GM19240 (cell line): ENCODE measurements around the gene HABP4.

ENCODE experiments used
- DNase-seq: peaks from one replicate; pipeline ENCODE4 v3.0.0; 2011; ENCODE audit warnings: low spot score; ENCODE audit not compliant: insufficient read length

HABP4 gene

DNA sequence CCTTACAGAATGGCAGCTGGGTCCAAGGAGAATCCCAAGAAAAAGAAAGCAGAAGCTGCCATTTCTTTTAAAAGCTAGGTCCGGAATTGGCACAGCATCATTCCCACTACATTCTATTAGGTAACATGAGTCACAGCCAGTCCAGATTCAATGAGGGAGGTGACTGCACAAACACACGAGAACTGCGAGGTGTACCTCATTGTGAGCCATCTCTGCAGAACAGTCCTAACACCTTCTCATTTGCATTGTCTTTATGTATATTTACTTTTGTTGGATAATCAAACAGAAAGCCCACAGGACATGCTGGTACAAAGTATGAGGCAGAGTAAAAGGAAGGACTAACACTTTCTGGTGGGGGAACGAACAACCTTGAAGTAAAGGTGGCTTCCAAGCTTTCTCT, 14.6 kb upstream of the HABP4 start:
- DNase-seq = no peak

DNA sequence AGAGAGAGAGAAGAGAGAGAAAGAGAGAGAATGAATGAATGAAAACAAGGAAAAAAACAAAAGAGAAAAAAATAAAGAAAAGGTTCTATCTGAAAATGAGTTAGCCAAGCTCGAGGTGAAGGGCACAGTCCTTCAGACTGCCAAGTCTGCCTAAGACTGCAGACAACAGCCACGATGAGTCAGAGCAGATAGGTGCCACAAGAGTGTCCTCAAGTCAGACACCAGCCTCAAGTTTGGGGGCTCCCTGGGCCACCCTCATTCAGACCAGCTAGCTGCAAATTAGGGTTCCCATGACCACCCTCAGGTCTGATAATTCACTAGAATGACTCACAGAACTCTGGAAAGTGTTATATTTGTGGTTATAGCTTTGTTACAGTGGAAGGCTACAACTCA, 13.9 kb upstream of the HABP4 start:
- no peak for DNase-seq

DNA sequence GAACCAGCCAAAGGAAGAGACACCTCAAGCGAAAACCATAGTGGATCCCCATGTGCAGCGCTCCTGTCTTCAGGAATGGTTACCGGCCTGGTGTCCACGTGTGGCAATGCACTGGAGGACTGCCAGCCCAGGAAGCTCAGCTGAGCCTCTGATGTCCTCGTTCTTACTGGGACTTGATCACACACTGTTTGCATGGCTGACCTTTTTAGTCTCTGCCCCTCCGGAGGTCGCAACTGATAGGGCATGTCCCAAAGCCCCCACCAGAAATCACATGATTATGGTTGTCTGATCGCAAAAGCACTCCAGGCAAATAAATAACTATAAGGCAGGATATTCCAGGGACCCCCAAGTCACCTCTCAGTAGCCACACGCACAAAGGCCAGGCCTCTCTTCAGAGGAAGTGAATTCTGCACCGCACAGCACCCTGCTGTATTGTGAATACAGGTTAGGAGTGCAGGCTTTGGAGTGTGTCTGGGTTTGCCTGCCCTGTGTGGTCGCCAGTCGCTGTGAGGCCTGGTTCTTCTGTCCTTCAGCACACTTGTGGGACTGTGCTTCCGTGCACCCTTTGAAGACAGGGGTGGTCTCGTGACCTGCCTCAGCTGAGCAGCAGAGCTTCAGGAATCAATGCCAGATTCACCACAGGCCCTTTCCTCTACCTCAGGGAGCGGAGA, 13.4 kb upstream of the HABP4 start:
- no peak for DNase-seq

DNA sequence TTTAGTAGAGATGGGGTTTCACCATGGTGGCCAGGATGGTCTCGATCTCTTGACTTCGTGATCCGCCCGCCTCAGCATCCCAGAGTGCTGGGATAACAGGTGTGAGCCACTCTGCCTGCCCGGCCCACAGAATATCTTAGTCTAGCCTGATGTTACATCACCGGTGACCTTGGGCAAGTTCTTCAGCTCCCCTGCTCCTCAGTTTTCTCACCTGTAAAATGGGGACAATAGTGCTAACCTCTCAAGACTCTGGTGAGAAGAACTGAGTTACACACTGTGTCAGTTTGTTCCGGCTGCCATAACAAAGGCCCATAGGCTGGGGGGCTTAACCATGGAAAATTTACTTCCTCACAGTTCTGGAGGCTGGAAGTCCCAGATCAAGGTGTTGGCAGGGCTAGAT, 12.5 kb upstream of the HABP4 start:
- no peak for DNase-seq

DNA sequence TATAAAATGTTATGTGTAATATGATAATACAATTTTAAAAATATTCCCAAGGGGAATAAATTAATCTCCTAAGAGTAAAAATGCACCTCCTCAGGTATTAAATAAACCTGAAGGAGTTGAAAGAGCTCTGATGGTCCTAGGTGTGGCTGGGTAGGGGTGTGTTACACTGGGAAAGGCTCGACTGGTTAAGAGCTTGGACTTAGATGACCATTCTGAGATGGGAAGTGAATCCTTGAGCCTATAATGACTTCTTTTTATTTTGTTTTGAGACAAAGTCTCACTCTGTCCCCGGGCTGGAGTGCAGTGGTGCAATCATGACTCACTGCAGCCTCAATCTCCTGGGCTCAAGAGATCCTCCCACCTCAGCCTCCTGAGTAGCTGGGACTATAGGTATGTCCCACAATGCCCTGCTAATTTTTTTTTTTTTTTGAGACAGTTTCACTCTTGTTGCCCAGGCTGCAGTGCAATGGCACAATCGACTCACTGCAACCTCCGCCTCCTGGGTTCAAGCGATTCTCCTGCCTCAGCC, 9.2 kb upstream of the HABP4 start:
- DNase-seq = no peak

DNA sequence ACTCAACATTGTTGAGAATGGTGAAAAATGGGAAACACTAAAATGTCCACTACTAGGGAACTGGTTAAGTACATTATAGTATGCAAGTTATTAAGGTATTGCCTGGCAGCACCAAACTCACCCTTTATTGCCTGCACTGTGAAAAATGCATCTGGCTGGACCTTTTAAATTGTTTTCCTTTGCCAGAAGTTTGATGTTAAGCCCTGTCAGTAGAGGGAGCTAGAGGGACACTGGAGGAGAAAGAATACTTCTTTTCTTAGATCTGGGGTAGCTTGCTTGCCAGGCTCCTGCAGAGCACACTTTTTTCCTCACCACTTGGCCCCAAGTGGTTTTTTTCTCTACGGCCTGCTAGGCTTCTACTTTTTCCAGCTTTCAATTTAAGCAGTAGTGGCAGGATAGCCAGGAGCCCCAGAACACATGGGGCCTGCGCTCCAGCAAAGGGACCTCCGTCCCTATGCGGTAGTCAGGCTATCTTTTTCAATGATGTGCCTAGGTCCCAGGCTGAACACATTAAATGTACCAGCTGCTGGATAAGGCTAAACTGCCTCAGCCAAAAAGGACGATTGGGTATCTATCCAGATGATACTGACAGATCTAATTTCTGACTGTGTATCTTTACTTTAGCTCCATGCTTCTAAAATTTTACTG, 8.0 kb upstream of the HABP4 start:
- no peak for DNase-seq

DNA sequence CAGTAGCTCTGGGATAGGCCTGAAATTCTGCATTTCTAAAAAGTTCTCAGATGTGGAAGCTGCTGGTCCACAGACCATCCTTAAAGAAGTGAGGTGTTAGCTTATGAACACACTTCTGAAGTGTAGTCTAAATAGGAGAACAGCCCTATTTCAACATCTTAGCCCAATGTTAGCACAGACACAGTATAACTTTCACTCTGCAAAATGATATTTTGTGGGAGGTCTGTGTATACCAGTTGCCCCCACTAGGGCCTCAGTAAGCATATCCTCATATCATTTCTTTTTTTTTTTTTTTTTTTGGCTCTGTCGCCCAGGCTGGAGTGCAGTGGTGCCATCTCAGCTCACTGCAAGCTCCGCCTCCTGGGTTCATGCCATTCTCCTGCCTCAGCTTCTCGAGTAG, 7.5 kb upstream of the HABP4 start:
- DNase-seq = no peak

DNA sequence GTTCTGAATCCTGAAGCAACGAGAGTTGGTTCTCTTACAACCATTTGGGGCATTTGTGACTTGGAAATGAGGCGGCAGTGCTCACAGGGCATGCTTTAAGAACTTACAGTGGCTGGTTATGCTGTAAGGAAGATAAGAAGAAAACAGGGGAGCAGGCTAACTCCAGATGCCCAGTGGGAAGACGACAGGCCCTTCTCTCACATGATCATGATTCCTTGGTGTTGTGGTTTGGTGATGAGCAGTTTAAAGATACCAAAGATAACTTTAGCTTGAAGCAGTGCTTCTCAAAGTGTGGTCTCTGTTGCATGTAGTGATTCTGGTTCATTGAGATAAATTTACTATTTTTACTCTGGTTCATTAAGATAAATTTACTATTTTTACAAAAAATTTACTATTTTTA, 2.6 kb upstream of the HABP4 start:
- no peak for DNase-seq

DNA sequence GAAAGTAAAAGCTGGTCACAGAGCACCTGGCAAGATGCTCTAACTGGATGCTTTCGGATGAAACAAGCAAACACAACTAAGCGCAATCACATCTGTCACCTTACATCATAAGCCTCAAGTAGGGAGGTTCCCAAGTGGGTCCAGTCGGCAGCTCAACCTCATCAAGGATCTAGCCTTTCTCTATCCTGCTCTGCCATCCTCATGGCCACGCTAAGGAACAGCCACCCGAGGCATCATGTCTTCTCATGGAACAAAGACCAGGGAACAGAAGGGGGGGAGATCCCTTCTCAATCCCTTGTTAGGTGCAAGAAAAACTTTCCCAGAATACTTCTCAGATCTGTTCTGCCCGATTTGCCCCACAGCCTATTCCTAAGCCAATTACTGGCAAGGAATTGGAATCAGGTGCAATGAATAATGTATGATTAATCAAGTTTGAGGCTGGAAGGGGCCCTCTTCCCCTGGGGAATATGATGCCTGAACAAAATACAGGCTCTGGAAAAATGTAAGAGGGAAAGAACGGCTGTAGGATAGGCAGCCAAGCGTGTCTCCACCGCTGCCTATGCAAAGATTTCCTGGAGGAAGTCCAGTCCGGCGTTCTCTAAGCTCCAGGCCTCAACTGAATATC, 1.3 kb upstream of the HABP4 start:
- DNase-seq = no peak

DNA sequence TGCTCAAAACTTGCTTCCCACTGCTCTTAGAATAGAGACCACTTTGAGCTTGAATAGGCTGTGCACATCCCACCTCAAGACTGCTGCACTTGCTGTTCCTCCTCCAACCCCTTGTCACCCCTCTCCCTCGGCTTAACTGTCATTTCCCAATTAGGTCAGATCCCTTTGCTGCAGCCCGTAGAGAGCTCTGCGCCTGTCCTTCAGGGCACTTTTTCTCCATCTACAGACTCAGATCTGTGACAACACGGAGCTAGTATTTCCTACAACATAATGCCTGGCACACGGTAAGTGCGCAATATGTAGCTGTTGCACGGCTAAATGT, 485 bp upstream of the HABP4 start:
- no peak for DNase-seq

DNA sequence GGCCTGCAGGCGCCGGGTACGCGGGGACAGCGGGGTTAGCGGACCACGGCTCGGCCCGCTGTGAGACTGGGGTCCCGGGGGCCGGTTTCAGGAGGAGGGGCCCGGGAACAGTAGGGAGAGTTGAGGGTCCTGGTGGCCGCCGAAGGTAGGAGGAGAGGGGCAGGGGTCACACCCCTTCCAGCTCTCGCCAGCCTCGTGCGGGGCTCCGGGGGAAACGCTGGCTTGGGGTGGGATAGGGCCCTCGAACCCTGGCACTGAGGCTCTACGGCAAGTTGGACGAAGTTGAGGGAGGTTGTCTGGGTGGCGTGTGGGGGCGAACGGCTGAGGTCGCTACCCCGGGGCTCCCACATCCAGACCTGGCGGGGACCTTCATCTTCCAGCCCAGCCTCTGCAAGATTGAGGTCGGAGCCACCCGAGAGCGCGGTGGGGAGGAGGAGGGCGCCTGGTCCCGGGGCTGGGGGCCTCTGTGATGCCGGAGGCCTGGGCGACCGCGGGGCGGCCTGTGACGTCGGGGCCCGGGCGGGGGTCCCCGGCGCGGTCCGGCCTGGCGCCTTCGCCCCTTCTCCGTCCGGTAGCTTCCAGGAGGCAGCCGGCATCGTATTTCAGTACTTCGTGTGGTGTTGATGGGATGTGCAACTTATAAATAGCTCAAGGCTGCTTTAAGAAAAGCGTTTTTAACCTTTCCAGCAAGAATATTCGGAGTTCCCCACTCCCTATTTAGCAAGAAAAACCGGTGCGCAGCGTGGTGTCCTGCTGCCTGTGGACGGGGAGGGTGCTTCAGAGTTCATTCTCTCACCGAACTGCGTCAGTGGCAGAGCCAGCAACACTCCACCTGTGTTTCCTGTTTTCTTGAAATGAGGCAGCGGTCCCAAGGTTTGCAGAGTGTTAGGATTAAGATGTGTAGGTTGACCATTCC, 902 bp downstream of the HABP4 start:
- DNase-seq = no peak

DNA sequence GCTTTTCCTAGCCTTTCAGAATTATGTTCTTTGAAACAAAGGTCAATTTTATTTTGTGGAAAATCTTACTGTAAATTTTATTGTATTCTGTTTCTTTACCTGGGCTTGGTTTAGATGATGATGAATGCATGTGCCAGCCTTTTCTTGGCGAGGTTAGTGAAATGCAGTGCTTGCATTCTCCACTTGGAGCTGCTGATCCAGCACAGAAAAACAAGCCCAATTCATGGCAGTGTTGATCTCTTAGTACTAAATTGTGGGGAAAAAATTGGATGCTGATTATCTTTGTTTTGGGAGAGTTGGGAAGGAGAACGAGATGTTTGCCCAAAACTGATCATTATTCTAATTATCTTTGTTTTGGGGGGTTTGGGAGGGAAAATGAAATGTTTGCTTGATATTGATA, 3.7 kb downstream of the HABP4 start:
- no peak for DNase-seq

DNA sequence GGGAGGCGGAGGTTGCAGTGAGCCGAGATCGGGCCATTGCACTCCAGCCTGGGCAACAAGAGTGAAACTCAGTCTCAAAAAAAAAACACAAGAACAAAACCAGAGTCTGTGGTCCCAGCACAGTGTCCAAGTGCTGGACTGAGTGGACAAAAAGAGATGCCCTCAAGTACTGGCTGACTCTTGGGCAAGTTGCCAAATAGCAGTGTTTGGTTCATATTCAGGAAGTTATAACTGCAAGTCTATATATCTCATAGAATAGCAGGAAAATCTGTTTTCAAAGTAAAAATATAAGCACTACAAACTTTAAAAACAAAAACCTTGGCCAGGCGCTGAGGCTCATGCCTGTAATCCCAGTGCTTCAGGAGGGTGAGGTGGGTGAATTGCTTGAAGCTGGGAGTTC, 7.3 kb downstream of the HABP4 start:
- DNase-seq = no peak

DNA sequence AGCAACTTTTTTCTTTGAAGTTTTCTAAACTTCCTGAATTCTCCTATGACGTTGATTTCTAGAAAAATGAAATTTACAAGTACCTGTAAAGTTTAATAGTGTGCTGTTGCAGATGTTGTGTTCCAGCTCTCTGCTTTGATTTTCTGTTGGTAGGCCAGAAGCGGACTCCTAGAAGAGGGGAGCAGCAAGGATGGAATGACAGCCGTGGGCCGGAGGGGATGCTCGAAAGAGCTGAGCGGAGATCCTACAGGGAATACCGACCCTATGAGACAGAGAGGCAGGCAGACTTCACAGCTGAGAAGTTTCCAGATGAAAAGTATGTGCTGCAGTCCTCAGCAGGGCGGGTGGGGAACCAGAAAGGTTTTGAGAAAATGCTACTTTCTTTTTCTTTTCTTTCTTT, 8.3 kb downstream of the HABP4 start:
- DNase-seq = no peak

DNA sequence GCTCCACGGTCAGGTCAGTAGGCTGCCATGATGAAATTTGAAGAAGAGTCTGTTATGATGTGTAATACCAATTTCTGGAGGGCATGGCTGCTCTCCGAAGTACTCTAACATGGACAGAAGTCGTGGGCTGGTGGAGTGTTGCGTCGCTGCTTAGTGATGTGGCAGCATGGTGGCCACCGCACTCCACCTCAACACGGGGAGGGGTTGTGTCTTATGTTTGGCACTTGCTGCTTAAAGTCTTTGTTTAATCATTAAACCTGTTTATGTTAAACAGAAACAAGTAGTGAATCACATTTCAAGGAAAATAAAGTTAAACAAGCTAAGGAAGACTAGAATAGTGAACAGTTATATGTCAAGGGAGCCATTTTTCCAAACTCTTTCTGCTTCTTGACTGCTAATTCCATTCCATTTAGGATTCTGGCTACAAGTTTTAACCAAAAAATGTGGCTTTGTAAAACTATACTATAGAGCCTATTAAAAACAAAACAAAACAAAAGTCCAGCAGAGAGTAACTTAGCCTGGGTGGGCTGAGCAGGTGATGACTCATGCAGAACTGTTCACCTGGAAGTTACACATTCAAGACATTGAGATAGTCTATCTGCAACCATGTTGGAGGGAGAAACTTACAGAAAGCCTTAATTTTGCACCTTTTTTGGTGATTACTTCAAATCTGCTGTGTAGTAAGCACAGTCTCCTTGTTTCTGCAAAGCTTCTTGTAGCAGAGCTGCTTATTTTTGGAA, 9.5 kb downstream of the HABP4 start:
- DNase-seq = no peak

DNA sequence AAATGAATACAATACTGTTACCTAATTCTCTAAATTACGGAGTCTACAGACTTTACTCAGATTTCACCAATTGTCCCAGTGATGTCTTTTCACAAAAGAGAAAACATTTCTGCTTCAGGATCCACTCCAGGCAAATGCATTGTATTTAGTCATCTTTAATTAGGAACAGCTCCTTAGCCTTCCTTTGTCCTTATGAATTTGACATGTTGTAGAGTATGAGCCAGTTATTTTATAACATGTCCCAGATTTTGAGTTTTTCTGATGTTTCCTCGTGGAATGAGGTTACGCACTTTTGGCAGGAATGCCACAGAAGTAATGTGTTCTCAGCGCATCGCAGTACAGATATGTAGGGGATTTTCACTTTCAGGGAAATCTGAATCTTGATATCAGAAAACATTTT, 10.5 kb downstream of the HABP4 start:
- no peak for DNase-seq

DNA sequence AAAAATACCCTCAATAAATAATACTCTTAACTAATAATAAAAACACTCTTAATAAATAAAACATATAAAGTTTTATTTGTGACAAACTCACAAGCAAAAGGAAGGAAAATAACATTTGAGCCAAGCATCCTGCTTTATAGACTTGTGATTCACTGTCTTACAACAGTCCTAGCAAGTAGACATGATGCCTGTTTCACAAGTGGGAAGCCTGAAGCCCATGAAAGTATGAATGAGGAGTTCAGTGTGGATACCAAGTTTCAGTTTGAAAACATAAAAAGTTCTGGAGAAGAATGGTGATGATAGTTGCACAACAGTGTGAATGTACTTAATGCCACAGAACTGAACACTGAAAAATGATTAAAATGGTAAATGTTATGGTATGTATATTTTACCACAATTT, 10.9 kb downstream of the HABP4 start:
- no peak for DNase-seq

DNA sequence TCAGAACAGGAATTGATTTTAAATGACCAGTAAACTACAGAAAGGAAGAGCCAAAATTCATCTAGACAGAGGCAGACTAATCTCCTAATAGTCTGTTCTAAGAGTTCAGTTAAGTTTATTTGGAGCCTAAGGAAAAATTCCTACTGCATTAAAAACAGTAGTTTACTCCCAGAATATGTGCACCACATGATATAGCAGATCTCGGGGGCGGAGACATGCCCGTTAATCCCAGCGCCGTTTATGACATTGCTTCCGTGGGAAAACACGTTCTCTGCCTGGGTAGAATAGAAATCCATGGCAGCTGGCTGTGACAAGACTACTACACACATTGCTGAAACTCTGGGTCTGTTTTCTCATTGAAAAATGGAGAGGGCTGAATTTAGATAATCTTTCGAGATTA, 11.4 kb downstream of the HABP4 start:
- no peak for DNase-seq

DNA sequence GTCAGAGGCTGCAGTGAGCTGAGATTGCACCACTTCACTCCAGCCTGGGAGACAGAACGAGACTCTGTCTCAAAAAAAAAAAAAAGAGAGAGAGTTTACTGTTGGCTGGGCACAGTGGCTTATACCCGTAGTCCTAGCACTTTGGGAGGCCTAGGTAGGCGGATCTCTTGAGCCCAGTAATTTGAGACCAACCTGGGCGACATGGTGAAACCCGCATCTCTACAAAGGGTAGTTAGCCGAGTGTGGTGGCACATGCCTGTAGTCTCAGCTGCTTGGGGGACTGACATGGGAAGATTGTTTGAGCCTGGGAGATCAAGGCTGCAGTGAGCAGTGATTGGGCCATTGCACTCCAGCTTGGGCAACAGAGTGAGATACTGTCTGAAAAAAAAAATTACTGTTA, 12.6 kb downstream of the HABP4 start:
- no peak for DNase-seq

DNA sequence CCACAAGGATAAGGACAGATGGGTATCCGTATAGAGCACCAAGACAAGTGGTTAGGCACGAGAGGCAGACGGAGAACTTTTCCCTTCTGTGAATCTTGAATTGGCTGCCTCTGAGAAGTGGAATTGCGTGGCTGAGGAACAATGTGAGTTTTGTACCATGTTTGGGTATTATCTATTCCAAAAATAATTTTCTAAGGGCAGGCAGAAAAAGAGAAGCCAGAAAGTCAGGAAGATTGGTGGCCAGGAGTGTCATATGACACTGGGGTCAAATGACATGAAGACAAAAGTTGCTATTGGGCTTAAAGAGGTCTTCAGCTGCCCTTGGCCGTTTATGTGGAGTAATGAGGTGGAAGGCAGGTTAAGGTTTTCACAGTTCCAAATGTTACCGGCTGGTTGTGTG, 14.5 kb downstream of the HABP4 start:
- DNase-seq = no peak

DNA sequence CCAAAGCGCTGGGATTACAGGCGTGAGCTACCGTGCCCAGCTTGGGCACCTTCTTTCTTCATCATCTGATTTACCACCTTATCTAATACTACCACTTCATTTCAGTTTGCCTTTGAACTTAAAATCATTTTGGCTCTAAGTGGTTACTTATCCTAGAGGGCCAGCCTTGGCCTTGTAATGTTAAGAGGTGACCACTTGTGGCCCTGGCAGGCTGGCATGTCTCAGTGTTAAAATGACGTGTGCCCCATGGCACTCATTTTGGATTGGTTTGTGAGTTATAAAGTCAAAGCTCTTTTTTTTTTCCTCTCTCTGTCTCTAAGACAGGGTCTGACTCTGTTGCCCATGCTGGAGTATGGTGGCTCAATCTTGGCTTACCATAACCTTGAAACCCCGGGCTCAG, 17.8 kb downstream of the HABP4 start:
- DNase-seq = no peak
